Skin epidermis (tissue), 12 donors: ENCODE measurements around the gene DMC1.

ENCODE experiments used
- H3K27ac ChIP-seq, 21 experiments: fragments of 200-600 bp; sonication (generic) in 11 of 21; one replicate each; pipeline ENCODE4 v1.5.0; 2020; ENCODE audit warnings: mild to moderate bottlenecking in 3 of 21, inconsistent platforms in 2 of 21, moderate library complexity in 2 of 21
- H3K4me3 ChIP-seq, 7 experiments: fragments of 200-600 bp; sonication (generic) in 2 of 7; one replicate each; pipeline ENCODE4 v1.5.0; 2020; ENCODE audit warnings: inconsistent platforms in 2 of 7, mild to moderate bottlenecking in 2 of 7, moderate library complexity in 1 of 7

The DMC1 gene

DNA sequence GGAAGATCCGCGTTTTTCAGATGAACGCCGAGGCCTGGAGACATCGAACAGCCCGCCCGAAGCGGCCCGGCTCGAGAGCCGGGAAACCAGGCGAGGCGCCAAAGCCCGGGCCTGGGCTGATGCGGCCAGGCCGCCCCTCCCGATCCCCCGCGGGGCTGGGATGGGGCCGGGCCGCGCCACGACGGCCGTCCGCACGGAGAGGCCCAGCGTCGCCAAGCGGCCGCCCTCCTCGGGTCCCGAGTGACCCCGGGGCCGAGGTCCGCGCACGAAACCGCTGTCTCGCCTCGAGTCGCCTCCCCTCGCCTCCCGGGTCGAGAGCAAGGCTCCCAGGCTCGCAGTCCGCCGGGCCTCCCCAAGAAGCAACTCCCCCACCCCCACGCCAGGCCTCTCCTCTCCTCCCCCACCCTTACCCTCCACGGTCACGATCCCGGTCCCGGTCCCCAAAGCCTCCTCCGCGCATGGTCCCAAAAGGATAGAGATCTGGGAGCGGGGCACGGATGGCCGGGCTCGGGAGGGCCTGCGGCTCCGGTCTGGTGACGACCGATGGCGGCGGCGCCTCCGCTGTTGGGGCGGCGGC lies 64.4 kb downstream of the DMC1 start:
- H3K27ac ChIP-seq, result peak overlapping the region; percentile 89 to 100 (median 100)
- peak overlapping the region; percentile 68 to 97 (median 87) for H3K4me3 ChIP-seq

DNA sequence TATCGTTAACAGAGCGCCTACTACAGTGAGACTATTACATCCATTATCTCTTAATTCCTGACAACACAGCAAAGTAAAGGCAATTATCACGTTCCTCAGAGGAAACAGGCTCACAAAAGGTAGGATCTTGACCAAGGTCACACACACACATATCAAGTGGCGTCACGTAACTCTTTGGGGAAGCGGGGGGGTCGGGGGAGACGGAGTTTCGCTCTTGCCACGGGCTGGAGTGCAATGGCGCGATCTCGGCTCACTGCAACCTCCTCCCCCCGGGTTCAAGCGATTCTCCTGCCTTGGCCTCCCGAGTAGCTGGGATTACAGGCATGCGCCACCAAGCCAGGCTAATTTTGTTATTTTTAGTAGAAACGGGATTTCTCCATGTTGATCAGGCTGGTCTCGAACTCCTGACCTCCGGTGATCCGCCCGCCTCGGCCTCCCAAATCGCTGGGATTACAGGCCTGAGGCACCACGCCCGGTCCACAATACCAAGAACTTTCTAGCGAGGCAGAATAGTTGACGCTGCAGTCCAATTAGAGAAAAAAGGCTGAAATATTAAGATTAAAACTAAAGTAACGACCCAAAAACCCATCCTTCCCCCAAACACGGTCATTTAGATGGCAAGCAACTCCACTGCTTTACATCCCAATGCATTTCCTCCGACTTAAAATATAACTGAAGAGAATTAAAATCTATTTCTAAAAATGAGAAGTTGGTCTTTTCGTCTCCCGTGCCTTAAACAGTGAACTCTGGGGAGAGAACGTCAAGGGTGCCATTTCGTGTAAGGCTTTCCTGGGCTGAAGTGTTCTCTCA lies 65.0 kb downstream of the DMC1 start:
- Histone ChIP-seq H3K27ac (peak overlapping the region; percentile 89 to 100 (median 100)), H3K4me3 (peak overlapping the region; percentile 68 to 97 (median 87))

DNA sequence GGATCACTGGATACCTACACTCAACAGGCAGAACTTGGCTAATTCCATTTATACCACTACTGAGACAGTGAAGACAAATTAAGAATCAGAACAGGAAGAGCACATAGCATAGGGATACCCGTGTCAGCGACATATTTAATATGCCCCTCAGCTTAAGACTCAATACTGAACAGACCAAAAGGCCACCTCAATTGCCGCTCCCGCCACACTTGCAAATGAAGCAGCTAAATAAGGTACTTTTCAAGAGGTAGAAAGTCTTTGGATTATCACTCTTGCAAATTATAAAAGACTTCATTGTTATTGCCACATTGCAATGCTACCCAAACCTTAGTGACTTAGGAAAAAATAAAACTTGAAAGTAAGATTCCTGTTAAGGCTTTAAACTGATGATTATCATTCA lies 67.0 kb downstream of the DMC1 start:
- H3K27ac ChIP-seq, result peak overlapping the region in 2 of 21 experiments; percentile 29 to 39
- H3K4me3 ChIP-seq, result peak overlapping the region in 3 of 7 experiments; percentile 4 to 91 (median 70)

DNA sequence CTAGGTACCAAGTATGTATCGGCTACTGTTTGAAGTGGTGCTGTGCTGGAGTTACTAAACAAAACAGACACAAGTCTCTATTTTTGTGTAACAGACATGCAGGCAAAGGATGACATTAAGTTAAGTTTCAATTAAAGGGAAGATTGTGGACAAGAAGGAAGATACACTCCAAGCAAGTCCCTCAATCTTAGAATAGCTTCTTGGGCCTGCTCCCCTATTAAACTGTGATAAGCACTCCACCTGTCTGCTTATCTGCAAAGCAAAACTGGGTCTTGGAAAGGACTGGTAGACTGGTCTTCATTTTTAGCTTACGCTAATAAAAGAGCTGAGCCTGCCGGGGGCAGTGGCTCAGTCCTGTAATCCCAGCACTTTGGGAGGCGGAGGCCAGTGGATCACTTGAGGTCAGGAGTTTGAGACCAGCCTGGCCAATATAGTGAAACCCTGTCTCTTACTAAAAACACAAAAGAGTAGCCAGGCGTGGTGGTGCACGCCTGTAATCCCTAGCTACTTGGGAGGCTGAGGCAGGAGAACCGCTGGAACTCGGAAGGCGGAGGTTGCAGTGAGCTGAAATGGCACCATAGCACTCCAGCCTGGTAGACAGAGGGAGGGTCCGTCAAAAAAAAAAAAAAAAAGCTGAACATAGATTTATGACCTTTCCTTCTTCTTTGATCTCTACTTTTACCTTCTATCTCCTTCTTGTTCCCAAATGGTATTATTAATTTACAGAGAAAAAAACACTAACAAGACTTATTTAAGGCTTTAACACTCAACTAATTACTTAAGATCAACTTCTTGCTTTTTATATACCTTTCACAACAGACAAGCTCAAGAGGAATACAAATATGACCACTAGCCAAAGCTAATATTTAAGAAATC lies 67.9 kb downstream of the DMC1 start:
- Histone ChIP-seq H3K4me3 (no peak overlapping the region), H3K27ac (no peak overlapping the region)

DNA sequence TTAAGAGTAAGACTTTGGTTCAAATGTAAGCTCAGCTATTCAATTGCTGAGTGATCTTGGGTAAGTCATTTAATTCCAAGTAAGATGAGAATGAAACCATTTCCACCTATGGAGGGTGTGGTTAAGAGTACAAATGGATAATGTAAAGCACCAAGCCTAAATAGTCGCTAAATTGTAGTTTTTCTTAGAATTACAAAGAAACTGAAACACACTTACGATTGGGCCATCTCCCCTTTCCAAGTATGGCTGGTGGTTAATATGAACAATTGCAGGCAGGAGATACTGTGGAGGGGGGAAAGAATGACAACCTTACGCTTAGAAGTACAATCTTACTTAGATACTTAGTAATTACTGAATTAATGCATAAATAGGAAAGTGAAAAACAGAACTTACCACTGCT lies 72.1 kb downstream of the DMC1 start:
- H3K27ac ChIP-seq, result no peak overlapping the region
- no peak overlapping the region for H3K4me3 ChIP-seq

DNA sequence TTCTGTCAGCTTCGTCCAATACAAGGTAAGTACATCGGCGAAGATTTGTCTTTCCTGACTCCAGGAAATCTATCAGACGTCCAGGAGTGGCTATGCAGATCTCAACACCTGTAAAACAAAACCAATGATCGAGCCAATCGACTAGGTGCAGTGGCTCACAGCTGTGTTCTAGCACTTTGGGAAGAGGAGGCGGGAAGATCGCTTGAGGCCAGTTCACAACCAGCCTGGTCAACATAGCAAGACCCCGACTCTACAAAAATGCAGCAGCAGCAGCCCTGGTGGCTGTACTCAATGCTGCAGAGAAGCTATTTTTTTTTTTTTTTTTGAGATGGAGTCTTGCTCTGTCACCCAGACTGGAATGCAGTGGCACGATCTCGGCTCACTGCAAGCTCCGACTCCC lies 75.0 kb downstream of the DMC1 start:
- no peak overlapping the region for H3K27ac ChIP-seq
- no peak overlapping the region for H3K4me3 ChIP-seq

DNA sequence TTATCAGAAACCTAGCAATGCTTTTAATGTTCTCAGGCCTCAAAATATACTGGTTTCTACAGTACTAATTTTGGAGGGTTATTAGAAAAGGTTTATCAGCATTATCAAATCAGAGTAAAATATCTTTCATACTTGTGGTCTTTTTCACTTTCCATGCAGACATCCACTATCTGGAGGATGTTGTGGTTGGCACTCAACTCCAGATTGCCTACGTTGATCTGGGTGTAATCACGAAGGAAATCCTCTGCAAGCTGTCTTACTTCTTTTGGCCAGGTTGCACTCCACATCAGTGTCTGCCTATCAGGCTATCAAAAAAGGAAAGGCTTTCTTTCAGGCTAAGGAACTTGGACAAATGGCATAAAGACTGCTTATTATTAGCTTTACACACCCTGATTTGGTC lies 75.5 kb downstream of the DMC1 start:
- H3K4me3 ChIP-seq, result no peak overlapping the region
- H3K27ac ChIP-seq, result no peak overlapping the region

DNA sequence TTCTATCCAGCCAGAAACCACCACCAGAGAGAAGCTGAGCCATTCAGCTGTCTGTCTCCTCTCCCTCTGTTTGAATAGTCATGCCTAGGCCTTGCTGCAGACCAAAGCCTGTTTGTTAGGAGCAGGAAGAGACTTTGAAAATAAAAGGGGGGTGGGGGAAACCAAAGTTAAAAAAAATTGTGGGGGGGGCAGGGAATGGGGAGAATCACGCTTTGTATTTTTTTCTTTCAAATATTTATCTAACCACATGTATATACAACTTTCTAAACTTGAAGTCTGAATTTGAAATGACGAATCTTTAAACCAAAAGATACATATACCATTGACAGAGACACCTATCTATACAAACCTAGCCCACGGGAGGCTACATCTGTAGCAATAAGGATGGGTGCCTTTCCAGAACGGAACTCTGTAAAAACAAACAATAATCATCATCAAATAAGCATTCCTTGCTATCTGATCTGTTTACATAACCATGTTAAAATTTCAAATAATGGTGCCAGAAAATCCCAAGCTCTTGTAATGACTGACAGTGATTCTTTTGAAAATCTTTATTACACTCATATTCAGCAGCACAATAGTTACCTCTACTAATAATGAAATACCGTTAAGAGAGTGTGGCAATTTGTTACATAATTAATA lies 78.2 kb downstream of the DMC1 start:
- Histone ChIP-seq H3K27ac (no peak overlapping the region), H3K4me3 (no peak overlapping the region)

DNA sequence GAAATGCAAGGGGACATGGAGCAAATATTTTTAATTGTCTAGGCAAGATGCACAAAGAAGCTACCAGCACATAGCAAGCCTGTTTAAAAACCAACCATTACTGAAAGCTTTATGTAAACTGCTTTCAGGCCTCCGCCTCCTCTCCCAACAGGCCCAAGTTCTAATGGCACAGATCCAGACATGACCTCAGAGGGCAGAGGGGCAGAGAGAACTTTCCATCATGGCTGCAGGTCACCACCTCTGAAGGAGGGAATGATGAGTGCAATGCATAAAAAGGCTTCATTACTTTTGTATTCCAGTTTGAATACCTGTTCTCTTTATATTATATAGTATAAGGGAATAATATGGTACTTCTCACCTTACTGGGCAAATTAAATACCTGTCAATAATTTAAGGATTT lies 79.1 kb downstream of the DMC1 start:
- peak overlapping the region in 2 of 21 experiments; percentile 0 to 15 for H3K27ac ChIP-seq

DNA sequence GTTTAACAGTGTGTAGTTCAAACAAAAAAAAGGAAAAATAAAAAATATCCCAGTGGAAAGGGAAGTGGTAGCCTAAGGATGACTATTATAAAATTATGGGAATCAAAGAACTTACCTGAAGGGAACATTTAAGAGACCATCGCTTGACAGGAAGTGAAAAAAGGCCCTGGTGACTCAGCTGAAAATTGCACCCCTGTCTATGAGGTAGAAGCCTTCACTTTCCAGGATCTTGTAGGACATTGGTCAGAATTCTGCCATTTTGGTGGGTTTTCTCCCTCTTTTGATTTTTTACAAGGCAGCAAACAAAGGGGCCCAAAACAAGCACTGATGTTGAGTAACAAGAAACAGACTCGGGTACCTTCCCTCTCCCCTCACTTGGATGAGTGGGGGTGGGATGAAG lies 79.5 kb downstream of the DMC1 start:
- Histone ChIP-seq H3K27ac (peak overlapping the region in 2 of 21 experiments; percentile 0 to 15), H3K4me3 (no peak overlapping the region)

More for the DNA sequence above, 79.1 kb downstream of the DMC1 start:
- H3K4me3 ChIP-seq, result no peak overlapping the region

DNA sequence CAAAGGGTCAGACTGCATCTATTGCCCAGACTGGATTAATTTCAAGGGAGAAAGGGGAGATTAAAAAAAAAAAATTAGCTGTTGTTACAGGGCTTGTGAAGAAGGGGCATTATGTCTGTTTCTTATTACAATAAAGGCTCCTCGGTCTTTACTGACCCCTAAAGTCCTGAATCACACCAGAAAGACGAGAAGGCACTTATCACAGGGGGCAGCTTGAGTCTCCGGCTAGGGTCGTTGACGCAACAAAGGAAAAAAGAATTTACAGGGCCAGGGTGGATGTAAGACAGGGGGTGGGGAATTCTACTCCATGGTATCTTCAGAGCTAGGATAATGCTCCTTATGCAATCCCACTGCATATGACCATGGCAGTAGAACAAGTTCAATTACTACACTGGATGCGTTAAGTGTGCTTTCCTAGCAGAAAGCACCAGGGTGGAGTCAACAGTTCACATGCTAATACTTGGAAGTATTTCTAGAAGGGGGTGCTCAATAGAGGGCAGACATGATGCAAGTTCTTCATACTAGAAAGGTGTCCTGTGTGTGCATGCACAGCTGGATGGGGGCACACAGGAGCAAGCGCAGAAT lies 80.3 kb downstream of the DMC1 start:
- no peak overlapping the region for H3K27ac ChIP-seq
- no peak overlapping the region for H3K4me3 ChIP-seq

DNA sequence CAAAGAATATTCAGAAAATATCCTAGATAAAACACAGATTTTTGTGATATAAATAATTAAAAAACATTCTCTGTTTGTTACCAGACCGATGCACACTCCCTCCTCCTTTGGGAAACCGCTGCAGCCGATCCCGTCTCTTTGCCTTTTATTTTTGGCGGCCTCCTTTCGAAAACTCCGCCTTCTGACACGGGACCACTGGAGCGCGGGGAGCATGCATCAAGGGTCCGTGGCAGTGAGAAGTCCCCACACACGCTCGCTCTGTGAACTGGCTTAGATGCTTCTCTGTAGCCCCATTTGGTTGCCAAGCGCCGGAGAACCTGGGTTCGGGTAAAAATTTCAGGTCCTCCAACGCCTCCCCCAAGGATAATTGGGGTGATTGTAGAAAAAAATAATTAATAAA lies 80.8 kb downstream of the DMC1 start:
- Histone ChIP-seq H3K4me3 (no peak overlapping the region), H3K27ac (no peak overlapping the region)

DNA sequence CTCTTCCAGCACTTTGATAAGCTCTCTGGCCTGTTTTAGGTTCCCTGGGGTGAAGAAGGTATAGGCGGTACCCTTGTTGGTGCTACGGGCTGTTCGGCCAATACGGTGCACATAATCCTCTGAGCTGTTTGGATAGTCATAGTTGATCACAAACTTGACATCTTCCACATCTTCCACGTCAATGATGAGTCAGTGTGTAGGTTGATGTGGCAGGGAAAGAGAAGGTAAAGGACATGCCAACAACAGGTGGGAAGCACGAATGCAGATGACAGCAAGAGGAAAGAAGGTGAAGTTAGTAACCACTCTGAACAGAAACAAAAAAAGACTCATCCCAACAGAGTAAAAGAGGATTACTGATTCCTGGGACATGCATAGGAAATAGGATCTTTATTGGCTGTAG lies 82.0 kb downstream of the DMC1 start:
- no peak overlapping the region for H3K4me3 ChIP-seq
- H3K27ac ChIP-seq, result no peak overlapping the region

DNA sequence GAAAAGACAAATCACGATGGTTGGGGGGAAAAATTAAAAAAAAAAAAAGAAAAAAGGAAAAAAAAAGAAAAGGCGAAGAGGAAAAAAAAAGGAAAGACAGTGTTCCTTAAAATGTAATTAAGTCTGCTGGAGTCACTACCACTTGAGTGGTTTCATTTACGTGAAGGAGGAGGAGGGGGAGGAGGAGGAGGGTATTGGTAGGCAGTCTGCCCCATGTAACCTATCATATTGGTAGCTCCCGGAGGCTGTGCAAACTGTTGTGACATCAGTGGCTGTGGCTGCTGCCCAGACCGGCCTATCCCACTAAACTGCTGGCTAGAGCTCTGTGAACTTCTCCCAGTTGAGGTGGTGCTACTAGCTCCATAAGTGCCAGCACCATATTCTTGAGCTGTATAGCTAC lies 84.2 kb downstream of the DMC1 start:
- H3K27ac ChIP-seq, result no peak overlapping the region

DNA sequence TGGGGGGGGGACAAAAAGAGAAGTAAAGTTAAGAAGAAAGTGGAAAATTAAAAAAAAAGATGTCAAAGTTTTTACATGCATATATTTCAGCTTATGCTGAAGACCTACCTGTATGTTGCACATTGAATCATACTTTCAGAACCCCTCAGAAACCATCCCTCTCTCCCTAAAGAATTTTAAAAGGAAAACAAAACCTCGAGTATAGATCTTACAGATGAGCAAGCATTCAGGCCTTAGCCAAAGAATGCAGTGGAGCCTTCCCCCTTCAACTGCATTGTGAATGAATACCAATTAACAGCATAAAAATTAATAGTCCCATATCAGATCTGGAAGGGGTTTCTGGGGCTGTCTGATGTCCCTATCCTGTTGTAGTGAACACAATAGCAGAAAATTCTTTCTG lies 85.7 kb downstream of the DMC1 start:
- Histone ChIP-seq H3K4me3 (no peak overlapping the region), H3K27ac (no peak overlapping the region)

More for the DNA sequence above, 84.2 kb downstream of the DMC1 start:
- no peak overlapping the region for H3K4me3 ChIP-seq

DNA sequence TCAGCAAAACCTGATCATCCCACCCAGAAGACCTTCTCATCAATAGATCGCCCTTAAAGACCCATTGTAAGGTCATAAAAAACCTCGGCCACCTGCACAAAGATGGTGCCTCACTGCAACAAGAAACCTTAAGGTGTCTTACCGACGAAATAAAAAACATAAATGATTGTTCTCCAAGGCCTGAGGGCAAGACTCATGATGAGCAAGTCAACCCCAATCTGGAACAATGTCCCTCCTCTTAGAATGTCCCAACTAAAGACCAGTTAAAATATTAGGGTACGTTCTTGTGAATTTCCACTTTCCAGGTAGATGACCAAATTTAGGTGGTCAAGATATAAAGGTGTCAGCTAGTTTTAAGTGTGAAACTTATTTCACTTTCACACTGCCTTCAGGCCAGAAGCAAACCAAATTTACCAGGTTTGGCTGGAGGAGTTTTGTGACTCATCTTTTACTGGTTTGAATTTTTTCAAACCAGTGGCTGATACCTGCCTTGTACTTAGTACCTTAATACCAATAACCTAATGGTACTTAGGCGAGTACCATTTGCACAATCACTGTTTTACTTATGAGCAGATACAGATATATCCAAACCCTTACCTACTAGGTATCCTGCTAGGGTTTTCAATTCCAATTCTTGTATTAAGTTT lies 87.2 kb downstream of the DMC1 start:
- no peak overlapping the region for H3K27ac ChIP-seq
- H3K4me3 ChIP-seq, result no peak overlapping the region

DNA sequence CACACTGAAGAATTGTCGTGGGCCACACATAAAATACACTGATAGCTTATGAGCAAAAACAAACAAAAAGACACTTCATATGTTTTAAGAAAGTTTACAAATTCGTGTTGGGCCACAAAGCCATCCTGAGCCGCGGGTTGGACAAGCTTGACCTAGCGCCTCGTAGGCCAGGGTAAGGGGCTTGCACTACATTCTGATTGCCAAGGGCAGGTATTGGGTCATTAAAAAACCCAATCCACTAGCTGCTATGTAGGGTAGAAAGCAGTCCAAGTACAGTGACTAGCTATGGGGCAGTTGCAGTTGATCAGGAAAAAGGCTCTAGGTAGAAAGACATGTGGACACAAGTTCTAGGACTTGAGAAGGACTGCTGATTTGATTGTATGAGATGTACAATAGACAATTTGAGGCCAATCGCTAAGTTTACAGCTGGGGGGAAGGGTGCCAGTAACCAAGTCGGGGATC lies 88.1 kb downstream of the DMC1 start:
- no peak overlapping the region for H3K27ac ChIP-seq

DNA sequence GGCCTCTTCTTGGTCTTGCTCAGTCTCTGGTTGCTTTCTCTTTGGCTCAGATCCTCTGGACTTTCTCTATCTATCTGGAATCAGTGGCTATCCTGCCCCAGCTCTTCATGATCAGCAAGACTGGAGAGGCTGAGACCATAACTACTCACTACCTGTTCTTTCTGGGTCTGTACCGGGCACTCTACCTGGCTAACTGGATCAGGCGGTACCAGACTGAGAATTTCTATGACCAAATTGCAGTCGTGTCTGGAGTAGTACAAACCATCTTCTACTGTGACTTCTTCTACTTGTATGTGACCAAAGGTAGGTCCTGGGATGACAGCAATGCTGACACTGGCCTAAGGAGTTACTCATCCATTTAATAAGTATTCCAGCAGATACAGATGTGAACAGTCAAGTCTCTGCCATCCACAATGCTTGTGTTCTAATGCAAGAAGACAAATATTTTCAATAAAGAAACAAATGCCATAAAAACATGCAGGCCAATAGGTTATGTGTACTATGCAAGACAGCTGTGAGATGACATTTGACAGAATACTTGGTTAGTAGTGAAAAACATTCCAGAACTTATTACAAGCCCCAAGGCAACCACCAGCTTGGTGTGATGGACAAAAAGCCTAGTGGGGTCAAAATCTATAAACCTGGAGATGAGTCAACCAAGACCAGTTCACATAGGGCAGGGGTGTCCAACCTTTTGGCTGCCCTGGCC lies 88.7 kb downstream of the DMC1 start:
- no peak overlapping the region for H3K27ac ChIP-seq
- no peak overlapping the region for H3K4me3 ChIP-seq

More for the DNA sequence above, 88.1 kb downstream of the DMC1 start:
- no peak overlapping the region for H3K4me3 ChIP-seq
